GM12873 (cell line): ENCODE results near the gene ESYT1.

Experiments used
- CTCF ChIP-seq: IDR thresholded peaks from 2 replicates; pipeline ENCODE4 v1.5.1; 2012; ENCODE audit warnings: low read depth, mild to moderate bottlenecking, moderate library complexity, low read length, control low read depth; ENCODE audit not compliant: insufficient read depth; ENCODE audit errors: missing control alignments

The ESYT1 gene

GRCh38 chr12:56190695-56191155 is 62.7 kb downstream of the ESYT1 start:
- TF ChIP-seq CTCF: no peak

- TF ChIP-seq CTCF: no peak
Measured at GRCh38 chr12:56192582-56192981, 64.5 kb downstream of the ESYT1 start.

GRCh38 chr12:56193025-56193578 is 65.0 kb downstream of the ESYT1 start:
- peak; percentile 70 for TF ChIP-seq CTCF
